ENCODE data around the gene STK32B. TPM values are rescaled to one million over a fixed set of nuclear protein-coding genes. Genes with fewer than 3 reads are reported as not detected.

The STK32B gene
- total RNA-seq, 4 donors from 2014 or later = 0.46 to 0.68 (median 0.49) TPM; not detected in 1

DNA sequence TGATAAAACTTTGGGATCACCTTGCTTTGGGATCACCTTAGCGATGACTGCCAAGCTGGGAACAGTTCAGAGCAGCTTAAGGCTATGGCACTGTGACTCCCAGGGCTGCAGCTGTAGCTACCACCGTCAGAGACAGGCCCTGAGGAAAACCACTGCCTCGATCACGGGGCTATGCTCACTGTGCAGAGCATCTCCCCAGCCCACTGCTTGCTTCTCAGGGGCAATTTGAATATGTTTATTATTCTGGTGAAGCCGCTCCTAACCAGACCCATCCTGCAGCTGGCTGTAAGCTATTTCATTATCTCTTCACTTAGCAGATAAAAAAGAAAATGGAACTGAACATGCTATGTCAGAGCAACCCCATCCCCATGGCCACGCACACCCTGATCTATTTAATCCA lies 328.6 kb downstream of the STK32B start:
- H3K27me3 ChIP-seq = no peaks in the 10 kb centered on the region
- no peaks in the 10 kb centered on the region for H3K9me3 ChIP-seq
- H3K4me1 ChIP-seq = no peaks in the 10 kb centered on the region
- H3K36me3 ChIP-seq = no peaks in the 10 kb centered on the region
- DNase-seq (no peak), ATAC-seq (no peak)
- no peak overlapping the region for H3K27ac ChIP-seq
- in situ Hi-C loops (cut with MboI; ENCODE audit: low sequenced_read_pairs in 4 of 4) = no loop called here
- H3K4me3 ChIP-seq = no peak overlapping the region
- intact Hi-C loops (cut with DNase I; ENCODE audit: low total_unique reads) = no loop called here
- TF ChIP-seq POLR2A (IDR thresholded peaks at IDR 0.05) (no peak), CTCF (IDR thresholded peaks at IDR 0.05 in 4 of 5, conservative IDR thresholded peaks at IDR 0.05 in 1 of 5) (no peak)

GRCh38 chr4:5381961-5382441 lies 330.7 kb downstream of the STK32B start:
- intact Hi-C loops (cut with DNase I; ENCODE audit: low total_unique reads) (no loop called here), in situ Hi-C loops (cut with MboI; ENCODE audit: low sequenced_read_pairs in 4 of 4) (no loop called here)
- H3K4me1 ChIP-seq = no peaks in the 10 kb centered on the region
- H3K27me3 ChIP-seq = no peaks in the 10 kb centered on the region
- no peaks in the 10 kb centered on the region for H3K36me3 ChIP-seq
- DNase-seq (no peak), ATAC-seq (no peak)
- TF ChIP-seq POLR2A (IDR thresholded peaks at IDR 0.05) (no peak), CTCF (IDR thresholded peaks at IDR 0.05 in 4 of 5, conservative IDR thresholded peaks at IDR 0.05 in 1 of 5) (no peak)
- H3K27ac ChIP-seq = no peak overlapping the region
- H3K9me3 ChIP-seq = no peaks in the 10 kb centered on the region
- no peak overlapping the region for H3K4me3 ChIP-seq

GRCh38 chr4:5383191-5383980 lies 332.1 kb downstream of the STK32B start:
- ATAC-seq = no peak
- Histone ChIP-seq H3K4me1 (no peaks in the 10 kb centered on the region), H3K27me3 (no peaks in the 10 kb centered on the region), H3K4me3 (no peak overlapping the region), H3K36me3 (no peaks in the 10 kb centered on the region), H3K27ac (no peak overlapping the region), H3K9me3 (no peaks in the 10 kb centered on the region)
- in situ Hi-C loops (cut with MboI; ENCODE audit: low sequenced_read_pairs in 4 of 4) = no loop called here
- TF ChIP-seq CTCF (IDR thresholded peaks at IDR 0.05 in 4 of 5, conservative IDR thresholded peaks at IDR 0.05 in 1 of 5) = no peak
- TF ChIP-seq POLR2A (IDR thresholded peaks at IDR 0.05) = no peak
- DNase-seq = no peak
- intact Hi-C loops (cut with DNase I; ENCODE audit: low total_unique reads) = no loop called here

DNA sequence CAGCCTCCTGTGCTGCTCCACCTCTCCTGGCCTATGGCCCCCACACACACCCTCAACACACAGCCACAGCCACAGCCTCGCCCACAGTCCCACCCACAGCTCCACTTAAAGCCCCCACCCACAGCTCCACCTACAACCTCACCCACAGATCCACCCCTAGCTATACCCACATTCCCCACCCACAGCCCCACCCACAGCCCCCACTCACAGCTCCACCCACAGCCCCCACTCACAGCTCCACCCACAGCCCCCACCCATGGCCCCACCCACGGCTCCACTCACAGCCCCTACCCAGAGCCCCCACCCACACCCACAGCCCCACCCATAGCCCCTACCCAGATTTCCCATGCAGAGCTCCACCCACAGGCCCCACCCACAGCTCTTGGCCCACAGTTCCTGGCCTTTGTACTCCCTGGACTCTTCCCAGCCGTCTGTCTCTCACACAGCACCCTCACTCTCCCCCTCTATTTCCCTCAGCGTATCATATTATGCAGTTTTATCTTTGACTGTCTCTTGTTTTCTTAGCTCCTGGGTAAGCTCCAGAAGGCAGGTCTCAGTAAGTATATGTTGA lies 334.5 kb downstream of the STK32B start:
- no peak overlapping the region for H3K4me3 ChIP-seq
- DNase-seq (no peak), ATAC-seq (no peak)
- H3K27me3 ChIP-seq = no peaks in the 10 kb centered on the region
- no peak for TF ChIP-seq POLR2A (IDR thresholded peaks at IDR 0.05)
- no peak for TF ChIP-seq CTCF (IDR thresholded peaks at IDR 0.05 in 4 of 5, conservative IDR thresholded peaks at IDR 0.05 in 1 of 5)
- no peak overlapping the region for H3K27ac ChIP-seq
- no peaks in the 10 kb centered on the region for H3K9me3 ChIP-seq
- intact Hi-C loops (cut with DNase I; ENCODE audit: low total_unique reads) (no loop called here), in situ Hi-C loops (cut with MboI; ENCODE audit: low sequenced_read_pairs in 4 of 4) (no loop called here)
- H3K4me1 ChIP-seq = no peaks in the 10 kb centered on the region
- H3K36me3 ChIP-seq = no peaks in the 10 kb centered on the region

Data from gastrocnemius medialis (tissue), 4 donors.